H1 (cell line): ENCODE results near the gene UVRAG. TPM values are rescaled to one million over a fixed set of nuclear protein-coding genes. Genes with fewer than 3 reads are reported as not detected.

Experiments used
- BCL11A ChIP-seq, 2 experiments: IDR thresholded peaks; one replicate each; pipeline ENCODE4 v1.6.1; 2011; ENCODE audit warnings: low read depth in 2 of 2, low read length in 2 of 2, mild to moderate bottlenecking in 2 of 2
- CEBPB ChIP-seq: IDR thresholded peaks from 2 replicates; pipeline ENCODE4 v1.6.1; 2012; ENCODE audit warnings: low read depth, low read length
- POLR2AphosphoS5 ChIP-seq: IDR thresholded peaks from 2 replicates; pipeline ENCODE4 v1.6.1; 2011; ENCODE audit warnings: low read depth, low read length
- SIRT6 ChIP-seq: IDR thresholded peaks from one replicate; pipeline ENCODE4 v1.7.1; 2012; ENCODE audit warnings: low read length, inconsistent platforms
- SUZ12 ChIP-seq: fragments of 200-600 bp; sonication (generic); IDR thresholded peaks from 2 replicates; pipeline ENCODE4 v1.6.1; 2012; ENCODE audit warnings: mild to moderate bottlenecking, inconsistent platforms, low read length, moderate library complexity, mixed read lengths
- polyA plus RNA-seq, 7 experiments: library from polyadenylated mRNA; depleted of rRNA in 3 of 7; stranded (reverse) in 5 of 7; unstranded in 2 of 7; fragments of >200 nt in 5 of 7; fragments of 200-250 nt in 2 of 7; gene quantifications; 1 replicate in 5 of 7; 2 replicates in 1 of 7; 4 replicates in 1 of 7; pipeline versions ENCODE4 v1.2.1 to v1.2.3, GENCODE V29; 2011 to 2013; ENCODE audit warnings: missing spikeins in 2 of 7, mixed read lengths in 2 of 7
- total RNA-seq: library from RNA; stranded (reverse); fragmentation: NEBNext Ultra II Directional; extraction: Animal tissue kit (Norgen Biotek cat#: 25700); gene quantifications from 2 replicates; pipeline ENCODE4 v1.2.1, GENCODE V29; 2021
- TF ChIP-seq, protein P1 (sequence below): fragments of 300-600 bp; sonication (generic); IDR thresholded peaks from 2 replicates; pipeline ENCODE4 v1.7.1; 2012; ENCODE audit warnings: low read length, moderate library complexity, mild to moderate bottlenecking, inconsistent platforms; ENCODE audit not compliant: insufficient replicate concordance

Gene UVRAG
- total and polyA plus RNA-seq, 2 of the 8 experiments (the other 6 are each of a cell fraction or from before 2014, with no cell fraction given): 5.5 to 14.7 TPM

DNA sequence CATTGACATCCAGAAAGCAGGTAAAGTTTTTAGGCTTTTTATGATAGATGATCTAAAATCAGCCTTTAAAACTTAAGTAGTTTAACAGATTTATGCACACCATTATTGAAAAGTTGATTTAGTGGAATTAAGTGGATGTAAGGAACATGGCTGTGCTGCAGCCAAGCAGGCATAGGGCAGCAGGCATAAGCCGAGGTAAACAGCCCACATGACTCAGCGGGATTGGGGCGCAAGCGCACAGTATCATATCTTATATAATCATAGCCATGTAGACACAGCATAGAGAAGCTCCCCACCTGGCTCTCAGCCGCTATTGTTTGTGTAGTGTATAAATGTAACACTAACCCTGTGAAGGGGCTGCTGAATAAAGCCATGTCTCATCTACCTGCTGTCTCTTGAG, 233.8 kb downstream of the UVRAG start (continued):
- TF ChIP-seq, protein P1, sequence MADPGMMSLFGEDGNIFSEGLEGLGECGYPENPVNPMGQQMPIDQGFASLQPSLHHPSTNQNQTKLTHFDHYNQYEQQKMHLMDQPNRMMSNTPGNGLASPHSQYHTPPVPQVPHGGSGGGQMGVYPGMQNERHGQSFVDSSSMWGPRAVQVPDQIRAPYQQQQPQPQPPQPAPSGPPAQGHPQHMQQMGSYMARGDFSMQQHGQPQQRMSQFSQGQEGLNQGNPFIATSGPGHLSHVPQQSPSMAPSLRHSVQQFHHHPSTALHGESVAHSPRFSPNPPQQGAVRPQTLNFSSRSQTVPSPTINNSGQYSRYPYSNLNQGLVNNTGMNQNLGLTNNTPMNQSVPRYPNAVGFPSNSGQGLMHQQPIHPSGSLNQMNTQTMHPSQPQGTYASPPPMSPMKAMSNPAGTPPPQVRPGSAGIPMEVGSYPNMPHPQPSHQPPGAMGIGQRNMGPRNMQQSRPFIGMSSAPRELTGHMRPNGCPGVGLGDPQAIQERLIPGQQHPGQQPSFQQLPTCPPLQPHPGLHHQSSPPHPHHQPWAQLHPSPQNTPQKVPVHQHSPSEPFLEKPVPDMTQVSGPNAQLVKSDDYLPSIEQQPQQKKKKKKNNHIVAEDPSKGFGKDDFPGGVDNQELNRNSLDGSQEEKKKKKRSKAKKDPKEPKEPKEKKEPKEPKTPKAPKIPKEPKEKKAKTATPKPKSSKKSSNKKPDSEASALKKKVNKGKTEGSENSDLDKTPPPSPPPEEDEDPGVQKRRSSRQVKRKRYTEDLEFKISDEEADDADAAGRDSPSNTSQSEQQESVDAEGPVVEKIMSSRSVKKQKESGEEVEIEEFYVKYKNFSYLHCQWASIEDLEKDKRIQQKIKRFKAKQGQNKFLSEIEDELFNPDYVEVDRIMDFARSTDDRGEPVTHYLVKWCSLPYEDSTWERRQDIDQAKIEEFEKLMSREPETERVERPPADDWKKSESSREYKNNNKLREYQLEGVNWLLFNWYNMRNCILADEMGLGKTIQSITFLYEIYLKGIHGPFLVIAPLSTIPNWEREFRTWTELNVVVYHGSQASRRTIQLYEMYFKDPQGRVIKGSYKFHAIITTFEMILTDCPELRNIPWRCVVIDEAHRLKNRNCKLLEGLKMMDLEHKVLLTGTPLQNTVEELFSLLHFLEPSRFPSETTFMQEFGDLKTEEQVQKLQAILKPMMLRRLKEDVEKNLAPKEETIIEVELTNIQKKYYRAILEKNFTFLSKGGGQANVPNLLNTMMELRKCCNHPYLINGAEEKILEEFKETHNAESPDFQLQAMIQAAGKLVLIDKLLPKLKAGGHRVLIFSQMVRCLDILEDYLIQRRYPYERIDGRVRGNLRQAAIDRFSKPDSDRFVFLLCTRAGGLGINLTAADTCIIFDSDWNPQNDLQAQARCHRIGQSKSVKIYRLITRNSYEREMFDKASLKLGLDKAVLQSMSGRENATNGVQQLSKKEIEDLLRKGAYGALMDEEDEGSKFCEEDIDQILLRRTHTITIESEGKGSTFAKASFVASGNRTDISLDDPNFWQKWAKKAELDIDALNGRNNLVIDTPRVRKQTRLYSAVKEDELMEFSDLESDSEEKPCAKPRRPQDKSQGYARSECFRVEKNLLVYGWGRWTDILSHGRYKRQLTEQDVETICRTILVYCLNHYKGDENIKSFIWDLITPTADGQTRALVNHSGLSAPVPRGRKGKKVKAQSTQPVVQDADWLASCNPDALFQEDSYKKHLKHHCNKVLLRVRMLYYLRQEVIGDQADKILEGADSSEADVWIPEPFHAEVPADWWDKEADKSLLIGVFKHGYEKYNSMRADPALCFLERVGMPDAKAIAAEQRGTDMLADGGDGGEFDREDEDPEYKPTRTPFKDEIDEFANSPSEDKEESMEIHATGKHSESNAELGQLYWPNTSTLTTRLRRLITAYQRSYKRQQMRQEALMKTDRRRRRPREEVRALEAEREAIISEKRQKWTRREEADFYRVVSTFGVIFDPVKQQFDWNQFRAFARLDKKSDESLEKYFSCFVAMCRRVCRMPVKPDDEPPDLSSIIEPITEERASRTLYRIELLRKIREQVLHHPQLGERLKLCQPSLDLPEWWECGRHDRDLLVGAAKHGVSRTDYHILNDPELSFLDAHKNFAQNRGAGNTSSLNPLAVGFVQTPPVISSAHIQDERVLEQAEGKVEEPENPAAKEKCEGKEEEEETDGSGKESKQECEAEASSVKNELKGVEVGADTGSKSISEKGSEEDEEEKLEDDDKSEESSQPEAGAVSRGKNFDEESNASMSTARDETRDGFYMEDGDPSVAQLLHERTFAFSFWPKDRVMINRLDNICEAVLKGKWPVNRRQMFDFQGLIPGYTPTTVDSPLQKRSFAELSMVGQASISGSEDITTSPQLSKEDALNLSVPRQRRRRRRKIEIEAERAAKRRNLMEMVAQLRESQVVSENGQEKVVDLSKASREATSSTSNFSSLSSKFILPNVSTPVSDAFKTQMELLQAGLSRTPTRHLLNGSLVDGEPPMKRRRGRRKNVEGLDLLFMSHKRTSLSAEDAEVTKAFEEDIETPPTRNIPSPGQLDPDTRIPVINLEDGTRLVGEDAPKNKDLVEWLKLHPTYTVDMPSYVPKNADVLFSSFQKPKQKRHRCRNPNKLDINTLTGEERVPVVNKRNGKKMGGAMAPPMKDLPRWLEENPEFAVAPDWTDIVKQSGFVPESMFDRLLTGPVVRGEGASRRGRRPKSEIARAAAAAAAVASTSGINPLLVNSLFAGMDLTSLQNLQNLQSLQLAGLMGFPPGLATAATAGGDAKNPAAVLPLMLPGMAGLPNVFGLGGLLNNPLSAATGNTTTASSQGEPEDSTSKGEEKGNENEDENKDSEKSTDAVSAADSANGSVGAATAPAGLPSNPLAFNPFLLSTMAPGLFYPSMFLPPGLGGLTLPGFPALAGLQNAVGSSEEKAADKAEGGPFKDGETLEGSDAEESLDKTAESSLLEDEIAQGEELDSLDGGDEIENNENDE: no peak
- TF ChIP-seq SIRT6 (no peak), BCL11A (IDR thresholded peaks at IDR 0.05; ENCODE audit: low read depth in 2 of 2, low read length in 2 of 2) (no peak), CEBPB (no peak), POLR2AphosphoS5 (no peak), SUZ12 (no peak)
